ENCODE data around the gene POU6F2.

The POU6F2 gene

GRCh38 chr7:39130274-39130673, 152.6 kb downstream of the POU6F2 start:
- TF ChIP-seq POLR2AphosphoS5 (IDR thresholded peaks at IDR 0.05; ENCODE audit: low read depth) (no peak), GABPA (IDR thresholded peaks at IDR 0.05; ENCODE audit: low read depth) (no peak), SPI1 (IDR thresholded peaks at IDR 0.05; ENCODE audit: borderline replicate concordance, low read depth) (no peak), REST (IDR thresholded peaks at IDR 0.05; ENCODE audit: insufficient replicate concordance, low read depth) (no peak), CTCF (IDR thresholded peaks at IDR 0.05; ENCODE audit: insufficient read depth, low read length) (no peak)

GRCh38 chr7:39130857-39131526, 153.3 kb downstream of the POU6F2 start:
- Histone ChIP-seq H3K27me3 (ENCODE audit: insufficient read depth, poor library complexity, severe bottlenecking) (no peaks in the 10 kb centered on the region), H3K4me3 (replicated peaks; ENCODE audit: insufficient read depth, low read length) (no peak overlapping the region)
- no peak for DNase-seq (ENCODE audit: low read depth in 1 of 2, low spot score in 1 of 2)

More at GRCh38 chr7:39130274-39130673, 152.6 kb downstream of the POU6F2 start:
- H3K4me3 ChIP-seq (replicated peaks; ENCODE audit: insufficient read depth, low read length), result no peak overlapping the region
- no peak for DNase-seq (ENCODE audit: low read depth in 1 of 2, low spot score in 1 of 2)
- H3K27ac ChIP-seq (replicated peaks), result no peak overlapping the region
- no peaks in the 10 kb centered on the region for H3K27me3 ChIP-seq (ENCODE audit: insufficient read depth, poor library complexity, severe bottlenecking)

More at GRCh38 chr7:39130857-39131526, 153.3 kb downstream of the POU6F2 start:
- TF ChIP-seq POLR2AphosphoS5 (IDR thresholded peaks at IDR 0.05; ENCODE audit: low read depth), result no peak
- no peak for TF ChIP-seq GABPA (IDR thresholded peaks at IDR 0.05; ENCODE audit: low read depth)
- TF ChIP-seq SPI1 (IDR thresholded peaks at IDR 0.05; ENCODE audit: borderline replicate concordance, low read depth), result no peak
- no peak for TF ChIP-seq CTCF (IDR thresholded peaks at IDR 0.05; ENCODE audit: insufficient read depth, low read length)
- TF ChIP-seq REST (IDR thresholded peaks at IDR 0.05; ENCODE audit: insufficient replicate concordance, low read depth), result no peak
- H3K27ac ChIP-seq (replicated peaks), result no peak overlapping the region

Data from HL-60 (cell line).